GM21360 (cell line): ENCODE results near the gene CTNNA2.

ENCODE experiments used
- ATAC-seq: cut with Tn5 transposase; IDR thresholded peaks from one replicate; pipeline ENCODE4 v1.9.1; 2021; ENCODE audit warnings: mild to moderate bottlenecking, moderate library complexity; ENCODE audit not compliant: unreplicated experiment

Gene CTNNA2

GRCh38 chr2:80248146-80248545, 735.3 kb downstream of the CTNNA2 start:
- no peak for ATAC-seq

GRCh38 chr2:80252294-80252986, 739.6 kb downstream of the CTNNA2 start:
- ATAC-seq, result no peak

GRCh38 chr2:80255918-80256781, 743.3 kb downstream of the CTNNA2 start:
- ATAC-seq, result no peak

GRCh38 chr2:80256782-80257167, 743.9 kb downstream of the CTNNA2 start:
- no peak for ATAC-seq

- ATAC-seq, result no peak
Observed at GRCh38 chr2:80257450-80257849, 744.6 kb downstream of the CTNNA2 start.

- ATAC-seq, result no peak
Observed at GRCh38 chr2:80258341-80258740, 745.5 kb downstream of the CTNNA2 start.

- ATAC-seq, result no peak
Observed at GRCh38 chr2:80258793-80259192, 745.9 kb downstream of the CTNNA2 start.

GRCh38 chr2:80259292-80259691, 746.4 kb downstream of the CTNNA2 start:
- ATAC-seq, result no peak

GRCh38 chr2:80266231-80266630, 753.4 kb downstream of the CTNNA2 start:
- no peak for ATAC-seq

- no peak for ATAC-seq
Observed at GRCh38 chr2:80269806-80270205, 757.0 kb downstream of the CTNNA2 start.

- no peak for ATAC-seq
Observed at GRCh38 chr2:80280598-80280997, 767.7 kb downstream of the CTNNA2 start.

- no peak for ATAC-seq
Observed at GRCh38 chr2:80281049-80281448, 768.2 kb downstream of the CTNNA2 start.

- ATAC-seq, result no peak
Observed at GRCh38 chr2:80288576-80288975, 775.7 kb downstream of the CTNNA2 start.

- no peak for ATAC-seq
Observed at GRCh38 chr2:80291656-80292055, 778.8 kb downstream of the CTNNA2 start.

GRCh38 chr2:80292474-80292873, 779.6 kb downstream of the CTNNA2 start:
- no peak for ATAC-seq

GRCh38 chr2:80293039-80293438, 780.2 kb downstream of the CTNNA2 start:
- ATAC-seq, result no peak

GRCh38 chr2:80298954-80299353, 786.1 kb downstream of the CTNNA2 start:
- ATAC-seq, result no peak

GRCh38 chr2:80299661-80300060, 786.8 kb downstream of the CTNNA2 start:
- no peak for ATAC-seq

GRCh38 chr2:80300346-80300745, 787.5 kb downstream of the CTNNA2 start:
- no peak for ATAC-seq

- ATAC-seq, result no peak
Observed at GRCh38 chr2:80300954-80301353, 788.1 kb downstream of the CTNNA2 start.

- no peak for ATAC-seq
Observed at GRCh38 chr2:80302001-80302313, 789.1 kb downstream of the CTNNA2 start.

- ATAC-seq, result no peak
Observed at GRCh38 chr2:80302314-80303005, 789.6 kb downstream of the CTNNA2 start.
